Ishikawa (cell line): ENCODE results near the gene CXCL13.

Experiments
- CEBPB ChIP-seq: IDR thresholded peaks from 2 replicates; pipeline ENCODE4 v1.6.1; 2012
- CREB1 ChIP-seq: IDR thresholded peaks from 2 replicates; pipeline ENCODE4 v1.6.1; 2012; ENCODE audit warnings: low read depth
- EGR1 ChIP-seq: IDR thresholded peaks from 2 replicates; pipeline ENCODE4 v1.6.1; 2012
- EP300 ChIP-seq: IDR thresholded peaks from 2 replicates; pipeline ENCODE4 v1.6.1; 2012; ENCODE audit warnings: borderline replicate concordance
- FOXM1 ChIP-seq: IDR thresholded peaks from 2 replicates; pipeline ENCODE4 v1.6.1; 2012; ENCODE audit warnings: low read depth, borderline replicate concordance
- NFIC ChIP-seq: IDR thresholded peaks from 2 replicates; pipeline ENCODE4 v1.6.1; 2012
- RAD21 ChIP-seq: IDR thresholded peaks from 2 replicates; pipeline ENCODE4 v1.6.1; 2012; ENCODE audit warnings: low read depth
- TAF1 ChIP-seq: IDR thresholded peaks from 2 replicates; pipeline ENCODE4 v1.6.1; 2012; ENCODE audit warnings: low read depth, mild to moderate bottlenecking
- TEAD4 ChIP-seq: IDR thresholded peaks from 2 replicates; pipeline ENCODE4 v1.6.1; 2012
- YY1 ChIP-seq: IDR thresholded peaks from 2 replicates; pipeline ENCODE4 v1.6.1; 2012; ENCODE audit warnings: low read depth
- ZBTB7A ChIP-seq: IDR thresholded peaks from 2 replicates; pipeline ENCODE4 v1.6.1; 2012; ENCODE audit warnings: low read depth
- TF ChIP-seq, protein P1 (sequence below): IDR thresholded peaks from 2 replicates; pipeline ENCODE4 v1.6.1; 2012; ENCODE audit warnings: low read depth, mild to moderate bottlenecking
- TF ChIP-seq, protein P2 (sequence below): IDR thresholded peaks from 2 replicates; pipeline ENCODE4 v1.6.1; 2012

DNA sequence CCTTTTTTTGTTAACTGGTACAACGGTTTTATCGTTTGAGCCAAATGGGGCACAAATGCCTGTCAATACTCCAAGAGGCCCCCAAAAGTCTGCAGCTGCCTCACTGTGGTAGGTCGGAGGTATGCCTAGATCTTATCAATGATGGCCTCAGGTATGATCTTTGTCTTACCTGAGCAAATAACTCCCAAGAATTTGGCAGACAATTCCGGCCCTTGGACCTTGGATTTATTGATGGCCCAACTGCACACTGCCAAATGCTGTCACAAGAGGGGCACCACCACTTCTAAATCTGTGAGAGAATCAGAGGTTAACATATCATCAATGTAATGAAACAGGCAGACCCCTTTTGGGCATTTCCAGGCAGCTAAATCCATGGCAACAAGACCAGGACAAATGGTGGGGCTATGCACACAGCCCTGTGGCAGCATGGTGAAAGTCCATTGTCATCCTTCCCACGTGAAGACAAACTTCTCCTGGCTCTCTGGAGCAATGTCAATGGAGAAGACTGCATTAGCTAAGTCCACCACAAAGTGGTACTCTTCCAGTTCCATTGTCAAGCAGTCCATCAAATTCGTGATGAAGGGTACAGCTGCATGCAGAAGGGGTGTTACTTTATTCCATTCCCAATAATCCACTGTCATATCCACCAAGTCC is 28.6 kb downstream of the CXCL13 start:
- no peak for TF ChIP-seq NFIC
- no peak for TF ChIP-seq TAF1
- TF ChIP-seq EP300: no peak
- TF ChIP-seq RAD21: no peak
- TF ChIP-seq TEAD4: no peak
- no peak for TF ChIP-seq YY1
- TF ChIP-seq, protein P1, sequence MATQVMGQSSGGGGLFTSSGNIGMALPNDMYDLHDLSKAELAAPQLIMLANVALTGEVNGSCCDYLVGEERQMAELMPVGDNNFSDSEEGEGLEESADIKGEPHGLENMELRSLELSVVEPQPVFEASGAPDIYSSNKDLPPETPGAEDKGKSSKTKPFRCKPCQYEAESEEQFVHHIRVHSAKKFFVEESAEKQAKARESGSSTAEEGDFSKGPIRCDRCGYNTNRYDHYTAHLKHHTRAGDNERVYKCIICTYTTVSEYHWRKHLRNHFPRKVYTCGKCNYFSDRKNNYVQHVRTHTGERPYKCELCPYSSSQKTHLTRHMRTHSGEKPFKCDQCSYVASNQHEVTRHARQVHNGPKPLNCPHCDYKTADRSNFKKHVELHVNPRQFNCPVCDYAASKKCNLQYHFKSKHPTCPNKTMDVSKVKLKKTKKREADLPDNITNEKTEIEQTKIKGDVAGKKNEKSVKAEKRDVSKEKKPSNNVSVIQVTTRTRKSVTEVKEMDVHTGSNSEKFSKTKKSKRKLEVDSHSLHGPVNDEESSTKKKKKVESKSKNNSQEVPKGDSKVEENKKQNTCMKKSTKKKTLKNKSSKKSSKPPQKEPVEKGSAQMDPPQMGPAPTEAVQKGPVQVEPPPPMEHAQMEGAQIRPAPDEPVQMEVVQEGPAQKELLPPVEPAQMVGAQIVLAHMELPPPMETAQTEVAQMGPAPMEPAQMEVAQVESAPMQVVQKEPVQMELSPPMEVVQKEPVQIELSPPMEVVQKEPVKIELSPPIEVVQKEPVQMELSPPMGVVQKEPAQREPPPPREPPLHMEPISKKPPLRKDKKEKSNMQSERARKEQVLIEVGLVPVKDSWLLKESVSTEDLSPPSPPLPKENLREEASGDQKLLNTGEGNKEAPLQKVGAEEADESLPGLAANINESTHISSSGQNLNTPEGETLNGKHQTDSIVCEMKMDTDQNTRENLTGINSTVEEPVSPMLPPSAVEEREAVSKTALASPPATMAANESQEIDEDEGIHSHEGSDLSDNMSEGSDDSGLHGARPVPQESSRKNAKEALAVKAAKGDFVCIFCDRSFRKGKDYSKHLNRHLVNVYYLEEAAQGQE: no peak
- TF ChIP-seq ZBTB7A: no peak
- TF ChIP-seq CREB1: no peak
- TF ChIP-seq, protein P2, sequence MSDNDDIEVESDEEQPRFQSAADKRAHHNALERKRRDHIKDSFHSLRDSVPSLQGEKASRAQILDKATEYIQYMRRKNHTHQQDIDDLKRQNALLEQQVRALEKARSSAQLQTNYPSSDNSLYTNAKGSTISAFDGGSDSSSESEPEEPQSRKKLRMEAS: no peak
- no peak for TF ChIP-seq CEBPB
- TF ChIP-seq FOXM1: no peak
- TF ChIP-seq EGR1: no peak
